Natural killer cell (primary cell): ENCODE measurements around the gene NXN. TPM values are rescaled to one million over a fixed set of nuclear protein-coding genes. Genes with fewer than 3 reads are reported as not detected.
"Not testable (repeated sequence)": the region's sequence is repeated elsewhere in the genome, so short reads cannot be mapped to it uniquely, and the experiment has no call there.

Experiments
- ATAC-seq, 3 donors: fragments of 150-1000 bp in 2 of 3; fragments of 200-7000 bp in 1 of 3; cut with Tn5 transposase; 1 replicate in 1 of 3; 2 replicates in 2 of 3; pipeline ENCODE4 v1.10.0; 2021; ENCODE audit warnings: mild to moderate bottlenecking in 2 of 3, moderate library complexity in 2 of 3
- DNase-seq, 2 donors: peaks; one replicate each; pipeline versions ENCODE4 v3.0.0 to v3.0.0-alpha.2; 2013 to 2021; ENCODE audit warnings: mixed read lengths in 1 of 2
- H3K27ac ChIP-seq: one replicate; pipeline ENCODE4 v1.5.1; 2013; ENCODE audit warnings: mild to moderate bottlenecking, low read length
- H3K27me3 ChIP-seq: one replicate; pipeline ENCODE4 v1.6.1; 2013; ENCODE audit warnings: low read length; ENCODE audit not compliant: control insufficient read depth, insufficient read depth
- H3K36me3 ChIP-seq: one replicate; pipeline ENCODE4 v1.6.1; 2013; ENCODE audit warnings: low read length; ENCODE audit not compliant: control insufficient read depth, insufficient read depth
- H3K4me1 ChIP-seq: one replicate; pipeline ENCODE4 v1.6.1; 2013; ENCODE audit warnings: low read length; ENCODE audit not compliant: control insufficient read depth, insufficient read depth
- H3K4me3 ChIP-seq: one replicate; pipeline ENCODE4 v1.5.1; 2013; ENCODE audit warnings: low read length
- H3K9me3 ChIP-seq: one replicate; pipeline ENCODE4 v1.6.1; 2013; ENCODE audit warnings: low read length; ENCODE audit not compliant: control insufficient read depth, insufficient read depth
- H3K27ac Mint-ChIP-seq, 2 donors: one replicate each; pipeline ENCODE4 v1.8.0; 2022; ENCODE audit warnings: mild to moderate bottlenecking in 2 of 2, mixed read lengths in 2 of 2, moderate library complexity in 1 of 2
- H3K27me3 Mint-ChIP-seq, 2 donors: one replicate each; pipeline ENCODE4 v1.8.0; 2022; ENCODE audit warnings: low read depth in 2 of 2, mixed read lengths in 2 of 2
- H3K36me3 Mint-ChIP-seq: one replicate; pipeline ENCODE4 v1.8.0; 2022; ENCODE audit warnings: mixed read lengths
- H3K4me1 Mint-ChIP-seq, 2 donors: one replicate each; pipeline ENCODE4 v1.8.0; 2022; ENCODE audit warnings: mixed read lengths in 2 of 2
- H3K4me3 Mint-ChIP-seq: one replicate; pipeline ENCODE4 v1.8.0; 2022; ENCODE audit warnings: mild to moderate bottlenecking, moderate library complexity, mixed read lengths
- H3K9me3 Mint-ChIP-seq, 2 donors: one replicate each; pipeline ENCODE4 v1.8.0; 2022; ENCODE audit warnings: mixed read lengths in 2 of 2
- CTCF ChIP-seq: fragments of 200-600 bp; IDR thresholded peaks from one replicate; pipeline ENCODE4 v1.8.0; 2022; ENCODE audit warnings: antibody characterized with exemption
- WGBS: methylation state at CpG from one replicate; pipeline ENCODE4 v1.1.7; 2013; ENCODE audit warnings: missing lambda C conversion rate; ENCODE audit not compliant: insufficient coverage; 5-methylcytosine and 5-hydroxymethylcytosine counted together
- intact Hi-C: fragments of 100-400 bp; cut with micrococcal nuclease; formaldehyde crosslinking; loops from one replicate; pipeline ENCODE4 v1.14.2; 2022
- total RNA-seq, 4 donors: library from RNA; stranded (reverse); fragments of 120-200 nt in 1 of 4; gene quantifications; one replicate each; pipeline versions ENCODE4 v1.2.3 to v1.2.4, GENCODE V29; 2013 to 2022

Gene NXN
- total RNA-seq, 3 donors from 2014 or later (not counting 1 experiment from before 2014, with no cell fraction given): 0.14 to 0.55 TPM; not detected in 1

- H3K9me3 Mint-ChIP-seq: no peaks in the 10 kb centered on the region
- intact Hi-C loops: loop anchor here (2.0 kb wide), 1 partner anchor 204 kb away; no protein-coding TSS in a partner anchor
- DNase-seq: peak in 1 of 2 donors; percentile 69
- H3K36me3 ChIP-seq: peaks cover 15% of the 10 kb centered on the region
- H3K4me3 ChIP-seq: no peak overlapping the region
- peak in 2 of 3 donors; percentile 60 to 73 for ATAC-seq
- H3K4me3 Mint-ChIP-seq: peak overlapping the region; percentile 13
- WGBS: 17% methylated on average over 18 of the region's 18 CpGs
- H3K4me1 Mint-ChIP-seq: peaks cover 6 to 9% of the 10 kb centered on the region in 2 donors
- no peak overlapping the region for H3K27ac ChIP-seq
- H3K27me3 ChIP-seq: no peaks in the 10 kb centered on the region
- no peaks in the 10 kb centered on the region for H3K36me3 Mint-ChIP-seq
- H3K27ac Mint-ChIP-seq: no peak overlapping the region
- H3K9me3 ChIP-seq: no peaks in the 10 kb centered on the region
- no peaks in the 10 kb centered on the region for H3K27me3 Mint-ChIP-seq
- peak; percentile 48 for TF ChIP-seq CTCF
- H3K4me1 ChIP-seq: peaks cover 6% of the 10 kb centered on the region
Measured at GRCh38 chr17:794876-795275, 184.7 kb downstream of the NXN start.

DNA sequence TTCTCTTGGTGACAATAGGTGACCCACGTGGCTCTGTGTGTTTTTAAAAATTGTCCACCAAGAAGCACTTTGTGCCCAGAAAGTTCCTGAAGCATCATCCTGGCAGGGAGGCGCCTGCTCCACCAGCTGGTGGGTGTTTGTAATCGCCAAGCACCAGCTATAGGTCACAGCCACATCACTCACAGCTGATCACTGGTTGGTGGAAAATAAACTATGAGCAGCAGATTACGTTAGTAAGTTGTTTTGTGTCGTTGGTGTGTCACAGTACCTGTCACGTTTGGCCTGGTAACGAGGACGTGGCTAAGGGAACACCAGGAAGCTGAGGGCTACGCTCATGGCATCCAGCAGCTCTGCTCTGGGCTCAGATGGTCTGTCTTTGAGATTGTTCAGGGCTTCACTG, 187.3 kb downstream of the NXN start:
- Mint-ChIP-seq H3K4me3 (no peak overlapping the region), H3K27me3 (no peaks in the 10 kb centered on the region), H3K9me3 (no peaks in the 10 kb centered on the region), H3K36me3 (no peaks in the 10 kb centered on the region), H3K27ac (no peak overlapping the region), H3K4me1 (peaks cover 6 to 9% of the 10 kb centered on the region in 2 donors)
- Histone ChIP-seq H3K9me3 (no peaks in the 10 kb centered on the region), H3K36me3 (peaks cover 35% of the 10 kb centered on the region), H3K4me3 (no peak overlapping the region), H3K4me1 (peaks cover 6% of the 10 kb centered on the region), H3K27me3 (no peaks in the 10 kb centered on the region), H3K27ac (no peak overlapping the region)
- intact Hi-C loops: no loop called here
- no peak for DNase-seq
- no peak for TF ChIP-seq CTCF
- 90% methylated on average over 9 of the region's 9 CpGs for WGBS
- ATAC-seq: no peak

DNA sequence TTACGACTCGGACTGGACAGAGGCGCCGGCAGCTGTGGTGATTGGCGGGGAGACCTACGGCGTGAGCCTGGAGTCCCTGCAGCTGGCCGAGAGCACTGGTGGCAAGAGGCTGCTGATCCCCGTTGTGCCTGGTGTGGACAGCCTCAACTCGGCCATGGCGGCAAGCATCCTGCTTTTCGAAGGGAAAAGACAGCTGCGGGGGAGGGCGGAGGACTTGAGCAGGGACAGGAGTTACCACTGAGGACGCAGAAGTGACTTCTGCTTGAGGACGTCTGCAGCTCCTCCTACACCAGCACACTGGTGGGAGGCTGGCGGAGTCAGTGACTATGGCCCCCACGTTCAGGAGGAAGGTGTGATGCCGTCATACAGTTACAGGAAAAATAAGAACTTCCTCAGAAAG, 187.7 kb downstream of the NXN start:
- H3K27me3 ChIP-seq: no peaks in the 10 kb centered on the region
- no peak overlapping the region for H3K4me3 ChIP-seq
- TF ChIP-seq CTCF: no peak
- no peak overlapping the region for H3K4me3 Mint-ChIP-seq
- intact Hi-C loops: no loop called here
- peaks cover 6 to 9% of the 10 kb centered on the region in 2 donors for H3K4me1 Mint-ChIP-seq
- no peak overlapping the region for H3K27ac ChIP-seq
- H3K9me3 ChIP-seq: no peaks in the 10 kb centered on the region
- H3K27me3 Mint-ChIP-seq: no peaks in the 10 kb centered on the region
- 95% methylated on average over 19 of the region's 19 CpGs for WGBS
- ATAC-seq: no peak
- peaks cover 35% of the 10 kb centered on the region for H3K36me3 ChIP-seq
- DNase-seq: no peak
- no peaks in the 10 kb centered on the region for H3K36me3 Mint-ChIP-seq
- no peaks in the 10 kb centered on the region for H3K9me3 Mint-ChIP-seq
- peaks cover 6% of the 10 kb centered on the region for H3K4me1 ChIP-seq
- H3K27ac Mint-ChIP-seq: no peak overlapping the region

DNA sequence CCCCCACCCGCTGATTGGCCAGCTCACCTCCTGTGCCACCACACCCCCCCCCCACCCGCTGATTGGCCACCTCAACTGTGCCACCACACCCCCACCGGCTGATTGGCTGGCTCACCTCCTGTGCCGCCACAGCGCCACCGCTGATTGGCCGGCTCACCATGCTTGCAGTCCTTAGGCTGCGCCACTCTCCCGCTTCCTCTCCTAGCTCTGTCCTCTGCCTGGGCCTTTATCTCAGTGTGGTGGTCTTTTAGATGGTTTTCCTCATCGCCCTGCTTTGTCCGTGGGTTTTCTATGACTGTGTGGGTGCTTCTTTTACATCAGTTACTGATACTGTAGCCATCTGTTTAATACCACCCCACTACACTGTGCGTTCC, 188.7 kb downstream of the NXN start:
- H3K27me3 Mint-ChIP-seq, H3K9me3 ChIP-seq, H3K4me1 Mint-ChIP-seq, intact Hi-C loops, H3K4me3 ChIP-seq, H3K27ac ChIP-seq, H3K27ac Mint-ChIP-seq, ATAC-seq, H3K9me3 Mint-ChIP-seq, H3K4me1 ChIP-seq, DNase-seq, H3K36me3 Mint-ChIP-seq, H3K4me3 Mint-ChIP-seq, H3K27me3 ChIP-seq: not testable (repeated sequence)
- H3K36me3 ChIP-seq: peaks cover 35% of the 10 kb centered on the region
- WGBS: 99% methylated on average over 7 of the region's 12 CpGs

DNA sequence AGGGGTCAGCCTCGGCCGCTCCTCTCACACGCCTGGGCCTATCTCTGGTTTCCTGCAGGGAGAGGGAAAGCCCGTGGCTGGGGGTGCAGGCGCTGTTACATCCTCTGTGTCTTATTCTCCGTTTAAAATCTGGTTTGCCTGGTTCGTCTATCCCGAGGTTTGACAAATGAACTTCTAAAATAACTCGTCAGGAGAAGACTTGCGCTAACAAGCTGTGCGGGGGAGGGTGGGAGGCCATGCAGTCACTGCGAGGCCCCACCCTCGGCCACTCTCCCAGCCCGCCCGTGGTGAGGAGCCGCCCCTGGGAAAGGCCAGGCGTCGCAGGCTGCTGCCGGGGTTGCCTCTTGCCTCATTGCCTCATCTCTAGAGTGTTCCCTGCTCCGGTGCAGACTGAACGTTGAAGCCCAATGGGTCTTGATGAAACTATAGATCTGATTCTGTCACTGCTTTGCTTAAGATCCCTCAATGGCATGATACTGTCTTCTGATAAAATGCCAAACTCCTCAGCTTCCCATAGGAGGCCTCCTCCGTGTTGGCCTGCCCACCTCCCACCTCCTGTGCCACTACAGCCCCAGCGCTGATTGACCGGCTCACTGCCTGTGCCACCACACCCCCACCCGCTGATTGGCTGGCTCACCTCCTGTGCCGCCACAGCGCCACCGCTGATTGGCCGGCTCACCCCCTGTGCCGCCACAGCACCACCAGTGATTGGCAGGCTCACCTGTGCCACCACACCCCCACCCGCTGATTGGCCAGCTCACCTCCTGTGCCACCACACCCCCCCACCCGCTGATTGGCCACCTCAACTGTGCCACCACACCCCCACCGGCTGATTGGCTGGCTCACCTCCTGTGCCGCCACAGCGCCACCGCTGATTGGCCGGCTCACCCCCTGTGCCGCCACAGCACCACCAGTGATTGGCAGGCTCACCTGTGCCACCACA, 189.4 kb downstream of the NXN start:
- peaks cover 35% of the 10 kb centered on the region for H3K36me3 ChIP-seq
- H3K27me3 ChIP-seq, H3K4me3 ChIP-seq, ATAC-seq, intact Hi-C loops, H3K27me3 Mint-ChIP-seq, H3K4me1 ChIP-seq, H3K9me3 ChIP-seq, DNase-seq, H3K4me1 Mint-ChIP-seq, H3K9me3 Mint-ChIP-seq, H3K4me3 Mint-ChIP-seq, H3K27ac ChIP-seq, H3K27ac Mint-ChIP-seq, H3K36me3 Mint-ChIP-seq: not testable (repeated sequence)
- WGBS: 97% methylated on average over 30 of the region's 38 CpGs
